Activated CD4-positive, alpha-beta T cell treated with anti-CD3 and anti-CD28 coated beads for 24 hours (primary cell): ENCODE results near the gene ZNF57.
"Not testable (repeated sequence)": the region's sequence is repeated elsewhere in the genome, so short reads cannot be mapped to it uniquely, and the experiment has no call there.

ENCODE experiments used
- DNase-seq, 2 donors: peaks; one replicate each; pipeline ENCODE4 v3.0.0-alpha.2; 2020; ENCODE audit warnings: low read depth in 2 of 2

ZNF57 gene

DNA sequence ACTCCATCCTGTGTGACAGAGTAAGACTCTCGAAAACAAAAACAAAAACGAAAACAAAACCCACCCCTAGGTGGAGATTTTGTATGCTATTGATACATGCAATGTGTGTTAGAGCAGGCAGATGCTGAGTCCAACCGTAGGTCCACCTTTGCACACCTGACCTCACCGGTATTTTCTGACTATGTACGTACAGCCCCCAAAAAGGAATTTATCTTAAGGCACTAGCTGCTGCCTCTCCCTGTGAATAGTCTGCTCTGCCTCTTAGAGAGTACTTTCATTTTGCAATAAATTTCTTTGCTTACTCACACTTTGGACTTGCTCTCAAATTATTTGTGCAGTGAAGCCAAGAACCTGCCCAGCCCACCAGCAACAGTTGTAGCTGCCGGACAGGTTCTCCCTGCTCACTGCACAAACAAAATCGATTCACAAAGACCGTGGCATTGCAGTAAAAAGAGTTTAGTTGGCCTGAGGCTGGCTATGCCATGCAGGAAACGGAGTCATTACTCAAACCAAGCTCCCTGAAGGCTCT lies 52.3 kb downstream of the ZNF57 start:
- DNase-seq: no peak

DNA sequence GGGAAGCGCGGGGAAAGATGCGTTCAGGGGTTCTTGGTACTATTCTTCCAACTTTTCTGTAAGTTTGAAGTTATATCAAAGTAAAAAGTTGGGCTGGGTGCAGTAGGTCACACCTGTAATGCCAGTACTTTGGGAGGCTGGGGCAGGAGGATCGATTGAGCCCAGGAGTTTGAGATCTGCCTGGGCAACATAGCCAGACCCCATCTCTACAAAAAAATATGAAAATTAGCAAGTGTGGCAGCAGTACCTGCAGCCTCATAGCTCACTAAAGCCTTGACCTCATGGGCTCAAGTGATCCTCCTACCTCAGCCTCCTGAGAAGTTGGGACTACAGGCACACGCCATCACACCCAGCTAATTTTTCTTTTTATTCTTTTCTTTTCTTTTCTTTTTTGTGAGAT lies 56.4 kb downstream of the ZNF57 start:
- DNase-seq: no peak

DNA sequence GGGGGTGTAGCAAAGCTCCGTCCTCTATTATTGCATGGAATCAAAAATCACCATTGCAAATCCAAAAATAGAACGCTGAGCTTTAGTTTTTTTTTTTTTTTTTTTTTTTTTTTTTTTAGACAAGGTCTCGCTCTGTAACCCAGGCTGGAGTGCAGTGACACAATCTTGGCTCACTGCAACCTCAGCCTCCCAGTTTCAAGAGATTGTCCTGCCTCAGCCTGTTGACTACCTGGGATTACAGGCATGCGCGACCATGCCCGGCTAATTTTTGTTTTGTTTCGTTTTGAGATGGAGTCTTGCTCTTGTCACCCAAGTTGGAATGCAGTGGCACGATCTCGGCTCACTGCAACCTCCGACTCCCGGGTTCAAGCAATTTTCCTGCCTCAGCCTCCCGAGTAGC lies 59.4 kb downstream of the ZNF57 start:
- DNase-seq: no peak

DNA sequence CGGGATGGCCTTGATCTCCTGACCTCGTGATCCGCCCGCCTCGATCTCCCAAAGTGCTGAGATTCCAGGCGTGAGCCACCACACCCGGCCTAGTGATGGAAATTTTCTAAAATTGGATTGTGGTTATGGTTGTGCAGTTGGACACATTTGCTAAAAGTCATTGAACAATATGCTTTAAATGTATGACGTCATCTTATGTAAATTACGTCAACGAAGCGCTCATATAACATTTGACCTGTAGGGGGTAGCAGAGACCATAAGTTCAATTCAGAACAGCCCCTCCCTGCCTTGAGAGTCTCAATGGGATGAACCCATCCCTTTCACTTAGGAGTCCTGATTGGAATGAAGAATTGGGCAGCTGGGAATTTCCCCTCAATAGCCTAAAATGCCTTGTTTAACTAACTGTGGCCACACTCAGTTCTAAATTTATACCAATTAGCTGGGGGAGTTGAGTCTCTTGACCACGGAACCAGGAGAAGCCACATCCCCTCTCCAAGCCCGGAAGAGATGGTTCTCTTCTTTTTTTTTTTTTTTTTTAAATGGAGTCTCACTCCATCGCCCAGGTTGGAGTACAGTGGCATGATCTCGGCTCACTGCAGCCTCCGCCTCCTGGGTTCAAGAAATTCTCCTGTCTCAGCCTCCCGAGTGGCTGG lies 61.4 kb downstream of the ZNF57 start:
- peak in 1 of 2 donors; percentile 44 for DNase-seq

DNA sequence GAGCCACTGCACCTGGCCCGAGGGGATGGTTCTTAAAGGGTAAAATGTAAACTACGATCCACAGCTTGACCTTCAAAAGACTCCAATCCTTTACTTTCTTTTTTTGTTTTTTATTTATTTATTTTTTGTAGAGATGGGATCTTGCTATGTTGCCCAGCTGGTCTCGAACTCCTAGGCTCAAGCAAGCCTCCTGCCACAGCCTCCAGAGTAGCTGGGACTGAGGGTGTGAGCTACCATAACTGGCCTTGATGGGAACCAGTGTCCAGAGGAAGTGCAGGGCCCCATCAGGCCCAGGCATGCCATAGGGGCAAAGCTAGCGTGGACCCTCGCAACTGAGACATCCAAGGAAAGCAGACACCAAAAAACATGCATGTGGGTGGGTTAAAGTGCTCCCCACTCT lies 62.4 kb downstream of the ZNF57 start:
- DNase-seq: no peak

DNA sequence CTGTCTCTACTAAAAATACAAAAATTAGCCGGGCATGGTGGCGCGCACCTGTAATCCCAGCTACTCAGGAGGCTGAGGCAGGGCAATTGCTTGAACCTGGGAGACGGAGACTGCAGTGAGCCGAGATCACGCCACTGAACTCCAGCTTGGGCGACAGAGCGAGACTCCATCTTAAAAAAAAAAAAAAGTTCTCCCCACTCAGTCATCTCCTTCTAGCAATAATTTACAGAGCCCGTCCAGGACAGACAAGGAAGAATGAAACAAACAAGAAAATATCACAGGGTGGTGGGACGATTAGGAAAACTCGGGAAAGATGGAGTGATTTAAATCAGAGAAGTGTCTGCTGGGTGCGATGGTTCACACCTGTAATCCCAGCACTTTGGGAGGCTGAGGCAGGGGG lies 62.9 kb downstream of the ZNF57 start:
- not testable (repeated sequence) for DNase-seq

DNA sequence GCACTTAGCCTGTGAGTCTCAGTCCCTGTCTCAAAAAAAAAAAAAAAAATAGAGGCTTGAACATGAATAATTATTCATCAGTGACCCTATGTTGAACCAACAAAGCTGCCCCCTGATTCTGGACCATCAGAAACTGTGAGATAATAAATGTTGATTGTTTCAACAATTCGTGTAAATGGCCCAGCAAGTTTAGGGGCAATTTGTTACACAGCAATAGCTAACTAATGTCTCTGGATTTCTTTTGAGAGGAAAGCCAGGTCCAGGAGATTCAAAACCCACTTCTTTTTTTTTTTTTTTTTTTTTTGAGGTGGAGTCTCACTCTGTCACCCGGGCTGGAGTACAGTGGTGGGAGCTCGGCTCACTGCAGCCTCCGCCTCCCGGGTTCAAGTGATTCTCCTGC lies 64.1 kb downstream of the ZNF57 start:
- DNase-seq: no peak

DNA sequence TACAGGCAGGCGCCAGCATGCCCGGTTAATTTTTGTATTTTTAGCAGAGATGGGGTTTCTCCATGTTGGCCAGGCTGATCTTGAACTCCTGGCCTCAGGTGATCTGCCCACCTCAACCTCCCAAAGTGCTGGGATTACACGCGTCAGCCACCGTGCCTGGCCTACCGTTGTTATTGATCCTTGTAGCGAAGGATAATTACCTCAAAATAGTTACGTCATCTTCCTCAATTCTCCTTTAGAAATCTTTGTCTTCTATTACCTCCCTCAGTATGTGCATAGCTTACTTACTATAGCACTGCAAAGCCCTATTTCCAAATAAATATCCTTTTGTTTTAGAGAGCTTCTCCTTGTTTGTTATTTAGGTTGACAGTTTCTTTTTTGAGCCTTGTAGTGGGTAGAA lies 67.2 kb downstream of the ZNF57 start:
- DNase-seq: no peak
